ENCODE data around the gene GTPBP1.

DNA sequence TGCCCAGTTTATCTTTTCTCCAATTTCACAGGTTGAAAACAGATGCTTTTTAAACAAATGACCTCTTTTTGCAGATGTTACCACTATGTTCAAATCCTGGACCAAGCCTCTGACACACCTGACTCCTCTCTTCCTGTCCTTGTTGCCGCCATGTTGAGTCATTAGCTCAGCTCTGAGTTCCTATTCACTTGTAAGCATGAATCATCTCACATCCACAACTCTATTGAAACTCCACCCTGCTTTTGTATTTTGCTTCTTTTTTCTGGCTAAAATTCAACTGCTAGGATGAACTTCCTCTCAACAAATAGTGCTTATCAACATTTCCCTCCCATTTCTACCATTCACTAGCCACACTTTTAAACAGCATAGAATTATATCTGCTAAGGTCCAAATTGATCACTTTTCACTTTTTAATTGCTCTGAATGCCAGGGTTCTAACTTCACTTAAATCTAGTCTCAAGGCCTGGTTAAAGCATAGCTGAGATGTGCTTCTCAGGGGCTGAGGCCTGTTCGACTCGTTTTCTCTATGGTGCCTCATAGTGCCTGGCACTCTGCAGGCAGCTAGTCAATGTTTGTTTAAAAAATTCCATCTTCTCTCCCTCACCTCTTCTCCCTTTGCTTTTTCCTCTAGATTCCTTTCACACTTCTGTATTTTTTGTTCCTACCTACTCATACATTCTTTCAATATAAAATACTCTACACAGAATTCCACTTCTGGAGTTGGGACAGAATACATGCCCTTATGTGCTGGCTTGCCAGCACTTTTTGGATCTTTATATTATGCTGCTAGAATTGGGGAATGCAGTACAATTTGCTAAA, 8.9 kb upstream of the GTPBP1 start:
- no peak for TF ChIP-seq POLR2A (IDR thresholded peaks at IDR 0.05; ENCODE audit: extremely low read depth, insufficient read length)
- TF ChIP-seq, protein P1, sequence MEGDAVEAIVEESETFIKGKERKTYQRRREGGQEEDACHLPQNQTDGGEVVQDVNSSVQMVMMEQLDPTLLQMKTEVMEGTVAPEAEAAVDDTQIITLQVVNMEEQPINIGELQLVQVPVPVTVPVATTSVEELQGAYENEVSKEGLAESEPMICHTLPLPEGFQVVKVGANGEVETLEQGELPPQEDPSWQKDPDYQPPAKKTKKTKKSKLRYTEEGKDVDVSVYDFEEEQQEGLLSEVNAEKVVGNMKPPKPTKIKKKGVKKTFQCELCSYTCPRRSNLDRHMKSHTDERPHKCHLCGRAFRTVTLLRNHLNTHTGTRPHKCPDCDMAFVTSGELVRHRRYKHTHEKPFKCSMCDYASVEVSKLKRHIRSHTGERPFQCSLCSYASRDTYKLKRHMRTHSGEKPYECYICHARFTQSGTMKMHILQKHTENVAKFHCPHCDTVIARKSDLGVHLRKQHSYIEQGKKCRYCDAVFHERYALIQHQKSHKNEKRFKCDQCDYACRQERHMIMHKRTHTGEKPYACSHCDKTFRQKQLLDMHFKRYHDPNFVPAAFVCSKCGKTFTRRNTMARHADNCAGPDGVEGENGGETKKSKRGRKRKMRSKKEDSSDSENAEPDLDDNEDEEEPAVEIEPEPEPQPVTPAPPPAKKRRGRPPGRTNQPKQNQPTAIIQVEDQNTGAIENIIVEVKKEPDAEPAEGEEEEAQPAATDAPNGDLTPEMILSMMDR (IDR thresholded peaks at IDR 0.05; ENCODE audit: low read depth, low read length) = no peak

Measured in NB4 (cell line).